PC-3 (cell line): ENCODE data around the gene TMEM97. TPM values are rescaled to one million over a fixed set of nuclear protein-coding genes. Genes with fewer than 3 reads are reported as not detected.

Experiments used
- ATAC-seq: fragments of 200-7000 bp; cut with Tn5 transposase; 2 replicates; pipeline ENCODE4 v1.9.1; 2020; ENCODE audit warnings: mild to moderate bottlenecking, moderate library complexity
- BruUV-seq: library from RNA; stranded (reverse); fragments of 400-500 nt; replicated peaks from 2 replicates; lab custom pipeline; 2021; lab: Mats Ljungman, UMichigan
- CTCF ChIA-PET: fragments of 300-600 bp; sonication (Branson Sonifier 250); formaldehyde crosslinking; loops from one replicate; lab custom pipeline; 2022; ENCODE audit warnings: antibody characterized with exemption; lab: Charles Lee
- POLR2A ChIA-PET: fragments of 300-600 bp; sonication (Branson Sonifier 250); formaldehyde crosslinking; loops from one replicate; lab custom pipeline; 2022; ENCODE audit warnings: antibody characterized with exemption; ENCODE audit not compliant: unreplicated experiment; lab: Charles Lee
- DNase-seq: peaks from one replicate; pipeline ENCODE4 v3.0.0-alpha.2; 2015
- H2AFZ ChIP-seq: fragments of 300-600 bp; sonication (generic); 2 replicates; pipeline ENCODE4 v1.6.0; 2016; ENCODE audit warnings: antibody characterized with exemption, low read length
- H3F3A ChIP-seq: fragments of 300-600 bp; sonication (generic); one replicate; pipeline ENCODE4 v1.6.0; 2017; ENCODE audit warnings: antibody characterized with exemption, low read length, control low read depth, mild to moderate bottlenecking; ENCODE audit not compliant: unreplicated experiment
- H3K27ac ChIP-seq: fragments of 300-600 bp; sonication (generic); 2 replicates; pipeline ENCODE4 v1.5.1; 2016; ENCODE audit warnings: mild to moderate bottlenecking, low read length
- H3K27me3 ChIP-seq: fragments of 300-600 bp; sonication (generic); 2 replicates; pipeline ENCODE4 v1.6.1; 2016; ENCODE audit warnings: low read length, mixed read lengths
- H3K36me3 ChIP-seq: fragments of 300-600 bp; sonication (generic); 2 replicates; pipeline ENCODE4 v1.6.1; 2016; ENCODE audit warnings: low read depth, mixed run types, low read length, mixed read lengths
- H3K4me1 ChIP-seq: fragments of 300-600 bp; sonication (generic); 2 replicates; pipeline ENCODE4 v1.5.1; 2016; ENCODE audit warnings: low read length; ENCODE audit not compliant: insufficient read depth
- H3K4me2 ChIP-seq: fragments of 300-600 bp; sonication (generic); 2 replicates; pipeline ENCODE4 v1.6.0; 2016; ENCODE audit warnings: low read length
- H3K4me3 ChIP-seq: fragments of 300-600 bp; sonication (generic); 2 replicates; pipeline ENCODE4 v1.5.1; 2016; ENCODE audit warnings: mild to moderate bottlenecking, low read length, mixed read lengths
- H3K79me2 ChIP-seq: fragments of 300-600 bp; sonication (generic); 2 replicates; pipeline ENCODE4 v1.6.1; 2017; ENCODE audit warnings: low read length, mixed read lengths
- H3K9ac ChIP-seq: fragments of 300-600 bp; sonication (generic); 2 replicates; pipeline ENCODE4 v1.6.0; 2016; ENCODE audit warnings: mild to moderate bottlenecking, low read length
- H3K9me2 ChIP-seq: fragments of 300-600 bp; sonication (generic); replicated peaks from 2 replicates; pipeline ENCODE4 v1.6.1; 2016; ENCODE audit warnings: mixed run types, low read length, mixed read lengths
- H3K9me3 ChIP-seq: fragments of 300-600 bp; sonication (generic); 2 replicates; pipeline ENCODE4 v1.6.1; 2016; ENCODE audit warnings: low read length, mixed read lengths
- H4K20me1 ChIP-seq: fragments of 300-600 bp; sonication (generic); 2 replicates; pipeline ENCODE4 v1.6.1; 2016; ENCODE audit warnings: low read length, mixed read lengths
- EZH2 ChIP-seq: fragments of 300-600 bp; sonication (generic); IDR thresholded peaks from one replicate; pipeline ENCODE4 v1.6.1; 2017; ENCODE audit warnings: antibody characterized with exemption, mild to moderate bottlenecking, low read length; ENCODE audit not compliant: unreplicated experiment
- EZH2phosphoT487 ChIP-seq: fragments of 300-600 bp; sonication (generic); IDR thresholded peaks from 2 replicates; pipeline ENCODE4 v1.6.1; 2018; ENCODE audit warnings: mild to moderate bottlenecking, antibody characterized with exemption, low read length, borderline replicate concordance
- intact Hi-C: fragments of 100-400 bp; cut with micrococcal nuclease; formaldehyde crosslinking; loops from 2 replicates; pipeline ENCODE4 v1.9.0; 2023
- total RNA-seq: library from RNA; depleted of rRNA; stranded (reverse); fragments of >200 nt; gene quantifications from 2 replicates; pipeline ENCODE4 v1.2.3, GENCODE V29; 2014
- TF ChIP-seq, protein P1 (sequence below): fragments of 300-600 bp; sonication (generic); conservative IDR thresholded peaks from 2 replicates; pipeline ENCODE4 v1.5.1; 2017; ENCODE audit warnings: antibody characterized with exemption, low read depth, mild to moderate bottlenecking, low read length

TMEM97 gene
- total RNA-seq, 1 experiment from 2014 or later: 40.5 TPM

DNA sequence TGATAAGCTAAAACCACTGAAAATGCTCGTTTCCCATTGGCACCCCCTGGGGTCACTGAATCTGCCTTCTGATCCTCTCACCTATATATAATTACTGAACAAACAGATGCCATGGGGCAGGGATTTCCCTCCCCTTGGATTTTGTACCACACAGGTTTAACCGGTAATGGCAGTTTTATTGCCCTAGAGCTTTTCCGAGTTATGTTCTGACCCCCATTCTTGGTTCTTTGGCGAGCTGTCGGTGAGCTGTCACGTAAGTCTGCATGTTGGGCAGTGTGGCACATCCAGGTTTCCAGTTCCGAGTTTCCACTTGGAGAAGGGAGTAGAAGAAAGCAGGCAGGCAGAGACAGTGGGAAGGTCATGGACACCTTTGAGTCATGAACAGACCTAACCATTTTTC lies 7.1 kb downstream of the TMEM97 start:
- CTCF ChIA-PET: interaction anchor here (0.8 kb wide), 1 partner anchor 92 kb away, joined by 4 read pairs; no protein-coding TSS in a partner anchor
- Histone ChIP-seq H3K4me3 (peak overlapping the region; percentile 29; the same call in 1 of the 2 replicates), H4K20me1 (no peaks in the 10 kb centered on the region), H3F3A (peaks cover 4% of the 10 kb centered on the region), H3K27ac (peak overlapping the region; percentile 94), H3K36me3 (peaks cover 13% of the 10 kb centered on the region), H3K9ac (peak overlapping the region; percentile 60), H3K9me3 (no peaks in the 10 kb centered on the region), H3K4me1 (peaks cover 58% of the 10 kb centered on the region), H3K4me2 (peak overlapping the region; percentile 75), H3K79me2 (peaks cover 47% of the 10 kb centered on the region), H3K27me3 (no peaks in the 10 kb centered on the region), H3K9me2 (no peaks in the 10 kb centered on the region), H2AFZ (no peak overlapping the region)
- ATAC-seq (peak; percentile 20; the same call in 1 of the 2 replicates), DNase-seq (peak; percentile 90)
- POLR2A ChIA-PET: no interaction called here
- intact Hi-C loops: loop anchor here (5.0 kb wide), 1 partner anchor 94 kb away; no protein-coding TSS in a partner anchor
- TF ChIP-seq EZH2: no peak
- no TSS peak for BruUV-seq

DNA sequence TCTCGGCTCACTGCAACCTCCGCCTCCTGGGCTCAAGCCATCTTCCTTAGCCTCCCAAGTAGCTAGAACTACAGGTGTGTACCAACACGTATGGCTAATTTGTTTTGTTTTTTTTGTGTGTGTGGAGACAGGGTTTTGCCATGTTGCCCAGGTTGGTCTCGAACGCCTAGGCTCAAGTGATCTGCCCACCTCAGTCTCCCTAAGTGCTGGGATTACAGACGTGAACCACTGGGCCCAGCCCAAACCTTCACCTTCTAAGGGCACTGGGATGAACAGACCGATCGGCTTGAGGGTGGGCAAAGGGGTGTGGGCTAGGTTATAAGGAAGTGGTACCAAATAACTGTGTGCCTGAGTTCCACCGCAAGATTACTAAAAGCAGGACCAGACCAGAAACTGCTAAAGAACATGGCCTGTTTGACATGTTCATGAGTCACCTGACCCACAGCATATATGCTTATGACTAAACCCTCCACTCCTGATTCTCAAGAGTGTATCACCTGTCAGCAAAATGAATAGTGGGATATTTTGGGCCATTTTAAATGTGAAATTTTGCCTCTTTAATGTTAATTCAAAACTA lies 8.1 kb downstream of the TMEM97 start:
- H3K9me2 ChIP-seq: no peaks in the 10 kb centered on the region
- TF ChIP-seq, protein P1, sequence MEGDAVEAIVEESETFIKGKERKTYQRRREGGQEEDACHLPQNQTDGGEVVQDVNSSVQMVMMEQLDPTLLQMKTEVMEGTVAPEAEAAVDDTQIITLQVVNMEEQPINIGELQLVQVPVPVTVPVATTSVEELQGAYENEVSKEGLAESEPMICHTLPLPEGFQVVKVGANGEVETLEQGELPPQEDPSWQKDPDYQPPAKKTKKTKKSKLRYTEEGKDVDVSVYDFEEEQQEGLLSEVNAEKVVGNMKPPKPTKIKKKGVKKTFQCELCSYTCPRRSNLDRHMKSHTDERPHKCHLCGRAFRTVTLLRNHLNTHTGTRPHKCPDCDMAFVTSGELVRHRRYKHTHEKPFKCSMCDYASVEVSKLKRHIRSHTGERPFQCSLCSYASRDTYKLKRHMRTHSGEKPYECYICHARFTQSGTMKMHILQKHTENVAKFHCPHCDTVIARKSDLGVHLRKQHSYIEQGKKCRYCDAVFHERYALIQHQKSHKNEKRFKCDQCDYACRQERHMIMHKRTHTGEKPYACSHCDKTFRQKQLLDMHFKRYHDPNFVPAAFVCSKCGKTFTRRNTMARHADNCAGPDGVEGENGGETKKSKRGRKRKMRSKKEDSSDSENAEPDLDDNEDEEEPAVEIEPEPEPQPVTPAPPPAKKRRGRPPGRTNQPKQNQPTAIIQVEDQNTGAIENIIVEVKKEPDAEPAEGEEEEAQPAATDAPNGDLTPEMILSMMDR: no peak
- TF ChIP-seq EZH2phosphoT487 (no peak), EZH2 (no peak)
- H3K4me1 ChIP-seq: peaks cover 53% of the 10 kb centered on the region

DNA sequence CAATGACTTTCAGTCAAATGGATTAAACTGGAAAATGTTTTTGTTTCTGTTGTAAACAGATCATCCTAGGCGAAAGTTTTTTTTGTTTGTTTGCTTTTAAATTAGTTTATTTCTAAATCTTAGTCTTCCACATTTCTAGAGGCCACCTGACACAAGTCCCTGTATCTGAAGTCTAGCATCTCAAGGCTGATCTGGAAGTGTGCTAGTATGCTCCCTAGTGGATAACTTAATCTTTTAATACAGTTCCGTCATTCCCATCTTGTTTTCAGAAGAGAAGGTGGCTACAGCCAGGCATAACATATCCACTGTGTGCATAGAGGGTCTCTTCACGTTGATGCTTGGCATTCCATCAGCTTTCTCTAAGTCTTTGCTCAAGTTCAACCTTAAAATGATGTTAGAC lies 8.7 kb downstream of the TMEM97 start:
- TF ChIP-seq EZH2: no peak
- TF ChIP-seq, protein P1: peak; percentile 41; the same call in 1 of the 2 replicates
- no peak overlapping the region for H3K9ac ChIP-seq
- H2AFZ ChIP-seq: no peak overlapping the region
- no peak overlapping the region; the same call in 1 of the 2 replicates for H3K4me3 ChIP-seq
- peaks cover 31% of the 10 kb centered on the region for H3K79me2 ChIP-seq
- peak; percentile 74 for ATAC-seq
- H3K36me3 ChIP-seq: peaks cover 13% of the 10 kb centered on the region
- no peaks in the 10 kb centered on the region for H4K20me1 ChIP-seq
- peaks cover 4% of the 10 kb centered on the region for H3F3A ChIP-seq
- H3K4me1 ChIP-seq: peaks cover 47% of the 10 kb centered on the region
- BruUV-seq: no TSS peak
- H3K4me2 ChIP-seq: peak overlapping the region; percentile 75
- H3K27ac ChIP-seq: peak overlapping the region; percentile 94
- no peaks in the 10 kb centered on the region for H3K27me3 ChIP-seq
- DNase-seq: peak; percentile 36
- ChIA-PET POLR2A (no interaction called here), CTCF (no interaction called here)
- H3K9me2 ChIP-seq: no peaks in the 10 kb centered on the region
- intact Hi-C loops: loop anchor here (5.0 kb wide), 1 partner anchor 95 kb away; no protein-coding TSS in a partner anchor
- H3K9me3 ChIP-seq: no peaks in the 10 kb centered on the region

More for the DNA sequence above, 8.1 kb downstream of the TMEM97 start:
- Histone ChIP-seq H3K9me3 (no peaks in the 10 kb centered on the region), H4K20me1 (no peaks in the 10 kb centered on the region), H3K36me3 (peaks cover 13% of the 10 kb centered on the region), H3K4me3 (peak overlapping the region; percentile 24), H3F3A (peaks cover 4% of the 10 kb centered on the region), H3K4me2 (peak overlapping the region; percentile 75), H3K27me3 (no peaks in the 10 kb centered on the region), H2AFZ (no peak overlapping the region), H3K27ac (peak overlapping the region; percentile 94), H3K79me2 (peaks cover 36% of the 10 kb centered on the region), H3K9ac (peak overlapping the region; percentile 60)
- peak; percentile 66 for DNase-seq
- intact Hi-C loops: loop anchor here (5.0 kb wide), 1 partner anchor 95 kb away; no protein-coding TSS in a partner anchor
- CTCF ChIA-PET: no interaction called here
- POLR2A ChIA-PET: no interaction called here
- BruUV-seq: no TSS peak
- peak; percentile 85 for ATAC-seq
